ENCODE measurements around the gene IDI2.
"Not testable (repeated sequence)": the region's sequence is repeated elsewhere in the genome, so short reads cannot be mapped to it uniquely, and the experiment has no call there.

Gene IDI2

GRCh38 chr10:1025683-1026082 lies at the start of gene IDI2:
IDI2 (minus strand) TSS chr10:1025859; CDS start chr10:1024723, 1,136 bp downstream.
- no peak for DNase-seq (ENCODE audit: low read depth in 2 of 2)

- no peak for DNase-seq (ENCODE audit: low read depth in 2 of 2)
Measured at GRCh38 chr10:1074748-1075308, 49.2 kb upstream of the IDI2 start.

- DNase-seq (ENCODE audit: low read depth in 2 of 2) = no peak
Measured at GRCh38 chr10:1074052-1074747, 48.5 kb upstream of the IDI2 start.

- DNase-seq (ENCODE audit: low read depth in 2 of 2) = no peak
Measured at GRCh38 chr10:1070919-1071318, 45.3 kb upstream of the IDI2 start.

- DNase-seq (ENCODE audit: low read depth in 2 of 2) = no peak
Measured at GRCh38 chr10:1068380-1069361, 43.0 kb upstream of the IDI2 start.

- DNase-seq (ENCODE audit: low read depth in 2 of 2) = not testable (repeated sequence)
Measured at GRCh38 chr10:1066734-1067133, 41.1 kb upstream of the IDI2 start.

- no peak for DNase-seq (ENCODE audit: low read depth in 2 of 2)
Measured at GRCh38 chr10:1064964-1065247, 39.2 kb upstream of the IDI2 start.

- no peak for DNase-seq (ENCODE audit: low read depth in 2 of 2)
Measured at GRCh38 chr10:1063232-1063865, 37.7 kb upstream of the IDI2 start.

- no peak for DNase-seq (ENCODE audit: low read depth in 2 of 2)
Measured at GRCh38 chr10:1061930-1062774, 36.5 kb upstream of the IDI2 start.

- no peak for DNase-seq (ENCODE audit: low read depth in 2 of 2)
Measured at GRCh38 chr10:1059902-1060301, 34.2 kb upstream of the IDI2 start.

GRCh38 chr10:1058017-1058416 lies 32.4 kb upstream of the IDI2 start:
- DNase-seq (ENCODE audit: low read depth in 2 of 2) = no peak

GRCh38 chr10:1057106-1057657 lies 31.5 kb upstream of the IDI2 start:
- no peak for DNase-seq (ENCODE audit: low read depth in 2 of 2)

GRCh38 chr10:1056326-1057105 lies 30.9 kb upstream of the IDI2 start, which contains the start of gene WDR37:
WDR37 (plus strand) TSS chr10:1056385; CDS start chr10:1072156, 15,771 bp downstream.
- DNase-seq (ENCODE audit: low read depth in 2 of 2) = peak; percentile 78 to 82

GRCh38 chr10:1054684-1055083 lies 29.0 kb upstream of the IDI2 start:
- DNase-seq (ENCODE audit: low read depth in 2 of 2) = no peak

- DNase-seq (ENCODE audit: low read depth in 2 of 2) = no peak
Measured at GRCh38 chr10:1050554-1050953, 24.9 kb upstream of the IDI2 start.

- DNase-seq (ENCODE audit: low read depth in 2 of 2) = no peak
Measured at GRCh38 chr10:1050145-1050544, 24.5 kb upstream of the IDI2 start.

GRCh38 chr10:1049425-1049958 lies 23.8 kb upstream of the IDI2 start:
- DNase-seq (ENCODE audit: low read depth in 2 of 2) = no peak

GRCh38 chr10:1048732-1049424 lies 23.2 kb upstream of the IDI2 start, which contains the start of gene IDI1:
IDI1 (minus strand) TSS chr10:1049119; CDS start chr10:1049003, 116 bp downstream.
- peak; percentile 92 to 93 for DNase-seq (ENCODE audit: low read depth in 2 of 2)

GRCh38 chr10:1048349-1048731 lies 22.7 kb upstream of the IDI2 start:
- no peak for DNase-seq (ENCODE audit: low read depth in 2 of 2)
